Measurements from ENCODE around the gene MCTP1.

Gene MCTP1

GRCh38 chr5:95191330-95191729 lies 93.6 kb downstream of the MCTP1 start:
- no peak overlapping the region for H3K9ac ChIP-seq (ENCODE audit: low read depth, low read length, poor library complexity, severe bottlenecking)
- no peak overlapping the region for H2AFZ ChIP-seq (ENCODE audit: low read length)
- H3K9me3 ChIP-seq (ENCODE audit: insufficient read depth, low read depth, low read length) = no peaks in the 10 kb centered on the region
- no peaks in the 10 kb centered on the region for H3F3A ChIP-seq (ENCODE audit: low read depth)
- TF ChIP-seq CTCF (conservative IDR thresholded peaks at IDR 0.05; ENCODE audit: low read length) (no peak), EZH2phosphoT487 (IDR thresholded peaks at IDR 0.05; ENCODE audit: borderline replicate concordance) (no peak)
- H3K36me3 ChIP-seq (ENCODE audit: insufficient read depth, low read length) = no peaks in the 10 kb centered on the region
- H3K9me2 ChIP-seq (replicated peaks; ENCODE audit: low read depth, low read length) = no peaks in the 10 kb centered on the region
- H4K20me1 ChIP-seq (ENCODE audit: insufficient read depth, low read length, poor library complexity, severe bottlenecking) = no peaks in the 10 kb centered on the region
- no peaks in the 10 kb centered on the region for H3K79me2 ChIP-seq (ENCODE audit: insufficient read depth, low read length)
- no peak overlapping the region for H3K4me3 ChIP-seq (ENCODE audit: low read length, poor library complexity, severe bottlenecking)
- H3K4me1 ChIP-seq (ENCODE audit: insufficient read depth, low read length, poor library complexity, severe bottlenecking) = peaks cover 3% of the 10 kb centered on the region
- H3K4me2 ChIP-seq (ENCODE audit: low read depth, low read length, poor library complexity, severe bottlenecking) = no peak overlapping the region
- H3K27me3 ChIP-seq (ENCODE audit: insufficient read depth, low read length, poor library complexity, severe bottlenecking) = no peaks in the 10 kb centered on the region

- Histone ChIP-seq H3K4me1 (ENCODE audit: insufficient read depth, low read length, poor library complexity, severe bottlenecking) (no peaks in the 10 kb centered on the region), H2AFZ (ENCODE audit: low read length) (no peak overlapping the region), H3K4me2 (ENCODE audit: low read depth, low read length, poor library complexity, severe bottlenecking) (no peak overlapping the region), H4K20me1 (ENCODE audit: insufficient read depth, low read length, poor library complexity, severe bottlenecking) (no peaks in the 10 kb centered on the region), H3K79me2 (ENCODE audit: insufficient read depth, low read length) (no peaks in the 10 kb centered on the region), H3K9ac (ENCODE audit: low read depth, low read length, poor library complexity, severe bottlenecking) (no peak overlapping the region), H3F3A (ENCODE audit: low read depth) (no peaks in the 10 kb centered on the region), H3K9me2 (replicated peaks; ENCODE audit: low read depth, low read length) (no peaks in the 10 kb centered on the region), H3K9me3 (ENCODE audit: insufficient read depth, low read depth, low read length) (no peaks in the 10 kb centered on the region), H3K27me3 (ENCODE audit: insufficient read depth, low read length, poor library complexity, severe bottlenecking) (no peaks in the 10 kb centered on the region), H3K36me3 (ENCODE audit: insufficient read depth, low read length) (no peaks in the 10 kb centered on the region), H3K4me3 (ENCODE audit: low read length, poor library complexity, severe bottlenecking) (no peak overlapping the region)
- TF ChIP-seq EZH2phosphoT487 (IDR thresholded peaks at IDR 0.05; ENCODE audit: borderline replicate concordance) = no peak
- no peak for TF ChIP-seq CTCF (conservative IDR thresholded peaks at IDR 0.05; ENCODE audit: low read length)
These were observed 100.0 kb downstream of the MCTP1 start for GRCh38 chr5:95184924-95185323.

- Histone ChIP-seq H2AFZ (ENCODE audit: low read length) (no peak overlapping the region), H3K4me2 (ENCODE audit: low read depth, low read length, poor library complexity, severe bottlenecking) (no peak overlapping the region), H3K4me1 (ENCODE audit: insufficient read depth, low read length, poor library complexity, severe bottlenecking) (peaks cover 11% of the 10 kb centered on the region), H3K9me2 (replicated peaks; ENCODE audit: low read depth, low read length) (no peaks in the 10 kb centered on the region), H3F3A (ENCODE audit: low read depth) (no peaks in the 10 kb centered on the region), H3K9me3 (ENCODE audit: insufficient read depth, low read depth, low read length) (no peaks in the 10 kb centered on the region), H4K20me1 (ENCODE audit: insufficient read depth, low read length, poor library complexity, severe bottlenecking) (no peaks in the 10 kb centered on the region), H3K36me3 (ENCODE audit: insufficient read depth, low read length) (no peaks in the 10 kb centered on the region), H3K9ac (ENCODE audit: low read depth, low read length, poor library complexity, severe bottlenecking) (no peak overlapping the region), H3K27me3 (ENCODE audit: insufficient read depth, low read length, poor library complexity, severe bottlenecking) (no peaks in the 10 kb centered on the region), H3K4me3 (ENCODE audit: low read length, poor library complexity, severe bottlenecking) (no peak overlapping the region), H3K79me2 (ENCODE audit: insufficient read depth, low read length) (no peaks in the 10 kb centered on the region)
- TF ChIP-seq CTCF (conservative IDR thresholded peaks at IDR 0.05; ENCODE audit: low read length) = no peak
- TF ChIP-seq EZH2phosphoT487 (IDR thresholded peaks at IDR 0.05; ENCODE audit: borderline replicate concordance) = no peak
These were observed 103.2 kb downstream of the MCTP1 start for GRCh38 chr5:95181644-95182043.
